Liver (tissue), 9 donors: ENCODE data around the gene IQCE. TPM values are rescaled to one million over a fixed set of nuclear protein-coding genes. Genes with fewer than 3 reads are reported as not detected.

Source experiments
- DNase-seq: peaks from one replicate; pipeline ENCODE4 v3.0.0-alpha.2; 2017; ENCODE audit warnings: low spot score
- H3K27ac ChIP-seq, 2 donors: one replicate each; pipeline ENCODE4 v1.7.0; 2013; ENCODE audit warnings: inconsistent platforms in 2 of 2, low read length in 2 of 2, control low read depth in 1 of 2, low read depth in 1 of 2, mild to moderate bottlenecking in 1 of 2
- H3K27me3 ChIP-seq, 4 donors: one replicate each; pipeline versions ENCODE4 v1.6.1 to v1.7.0; 2013; ENCODE audit warnings: low read length in 3 of 4, inconsistent platforms in 1 of 4, mild to moderate bottlenecking in 1 of 4, moderate library complexity in 1 of 4; ENCODE audit not compliant: control insufficient read depth in 4 of 4, insufficient read depth in 4 of 4
- H3K36me3 ChIP-seq, 4 donors: one replicate each; pipeline versions ENCODE4 v1.6.1 to v1.7.0; 2013; ENCODE audit warnings: low read length in 3 of 4, mild to moderate bottlenecking in 3 of 4, low read depth in 1 of 4, moderate library complexity in 1 of 4; ENCODE audit not compliant: control insufficient read depth in 4 of 4, insufficient read depth in 3 of 4
- H3K4me1 ChIP-seq, 4 donors: one replicate each; pipeline versions ENCODE4 v1.6.1 to v1.7.0; 2013; ENCODE audit warnings: low read length in 3 of 4, mild to moderate bottlenecking in 3 of 4, moderate library complexity in 1 of 4; ENCODE audit not compliant: control insufficient read depth in 4 of 4, insufficient read depth in 4 of 4
- H3K4me3 ChIP-seq, 3 donors: one replicate each; pipeline versions ENCODE4 v1.6.1 to v1.7.0; 2013; ENCODE audit warnings: low read length in 3 of 3, control low read depth in 1 of 3, low read depth in 1 of 3, mild to moderate bottlenecking in 1 of 3
- H3K9ac ChIP-seq, 2 donors: one replicate each; pipeline ENCODE4 v1.7.0; 2013; ENCODE audit warnings: low read length in 2 of 2, mild to moderate bottlenecking in 2 of 2, moderate library complexity in 2 of 2, control low read depth in 1 of 2, low read depth in 1 of 2
- H3K9me3 ChIP-seq, 4 donors: one replicate each; pipeline versions ENCODE4 v1.6.1 to v1.7.0; 2013; ENCODE audit warnings: low read length in 3 of 4; ENCODE audit not compliant: control insufficient read depth in 4 of 4
- ATF3 ChIP-seq: IDR thresholded peaks from 2 replicates; pipeline ENCODE4 v1.6.1; 2016; ENCODE audit warnings: antibody characterized with exemption
- CTCF ChIP-seq: fragments of 150-350 bp; IDR thresholded peaks from 2 replicates; pipeline ENCODE4 v1.5.1; 2017; ENCODE audit warnings: improper control_type of control experiment, low read depth, low read length; ENCODE audit not compliant: missing input control
- EGR1 ChIP-seq, 2 donors: IDR thresholded peaks; 2 replicates each; pipeline ENCODE4 v1.6.1; 2016 to 2018; ENCODE audit warnings: antibody characterized with exemption in 2 of 2, low read depth in 2 of 2
- FOXA1 ChIP-seq: IDR thresholded peaks from 2 replicates; pipeline ENCODE4 v1.6.1; 2016; ENCODE audit warnings: antibody characterized with exemption
- FOXA2 ChIP-seq: IDR thresholded peaks from 2 replicates; pipeline ENCODE4 v1.6.1; 2016; ENCODE audit warnings: antibody characterized with exemption
- GABPA ChIP-seq, 2 donors: IDR thresholded peaks in 1 of 2; conservative IDR thresholded peaks in 1 of 2; 2 replicates each; pipeline ENCODE4 v1.6.1; 2016; ENCODE audit warnings: antibody characterized with exemption in 2 of 2, mild to moderate bottlenecking in 1 of 2, moderate library complexity in 1 of 2
- HNF4A ChIP-seq, 2 donors: conservative IDR thresholded peaks; 2 replicates each; pipeline ENCODE4 v1.6.1; 2016; ENCODE audit warnings: antibody characterized with exemption in 2 of 2, mild to moderate bottlenecking in 2 of 2
- HNF4G ChIP-seq: IDR thresholded peaks from 2 replicates; pipeline ENCODE4 v1.6.1; 2016; ENCODE audit warnings: antibody characterized with exemption
- JUND ChIP-seq, 2 donors: IDR thresholded peaks; 2 replicates each; pipeline ENCODE4 v1.6.1; 2016; ENCODE audit warnings: antibody characterized with exemption in 2 of 2
- MAX ChIP-seq: IDR thresholded peaks from 2 replicates; pipeline ENCODE4 v1.6.1; 2016; ENCODE audit warnings: antibody characterized with exemption
- NR2F2 ChIP-seq: IDR thresholded peaks from 2 replicates; pipeline ENCODE4 v1.6.1; 2016; ENCODE audit warnings: antibody characterized with exemption
- RAD21 ChIP-seq, 2 donors: IDR thresholded peaks; 2 replicates each; pipeline ENCODE4 v1.6.1; 2016; ENCODE audit warnings: antibody characterized with exemption in 2 of 2, mild to moderate bottlenecking in 2 of 2
- REST ChIP-seq: IDR thresholded peaks from 2 replicates; pipeline ENCODE4 v1.6.1; 2016; ENCODE audit warnings: antibody characterized with exemption, mild to moderate bottlenecking
- RXRA ChIP-seq, 2 donors: IDR thresholded peaks; 2 replicates each; pipeline ENCODE4 v1.6.1; 2017 to 2018; ENCODE audit warnings: antibody characterized with exemption in 2 of 2, mild to moderate bottlenecking in 1 of 2
- SP1 ChIP-seq: IDR thresholded peaks from 2 replicates; pipeline ENCODE4 v1.6.1; 2018; ENCODE audit warnings: antibody characterized with exemption, mild to moderate bottlenecking
- TAF1 ChIP-seq: conservative IDR thresholded peaks from 2 replicates; pipeline ENCODE4 v1.6.1; 2016; ENCODE audit warnings: antibody characterized with exemption, mild to moderate bottlenecking
- YY1 ChIP-seq: IDR thresholded peaks from 2 replicates; pipeline ENCODE4 v1.6.1; 2016; ENCODE audit warnings: antibody characterized with exemption, mild to moderate bottlenecking
- ZBTB33 ChIP-seq: IDR thresholded peaks from 2 replicates; pipeline ENCODE4 v1.6.1; 2016; ENCODE audit warnings: antibody characterized with exemption
- WGBS: extraction: QIAGEN DNeasy Blood & Tissue Kit; methylation state at CpG from one replicate; pipeline ENCODE4 v1.1.7; 2013; 5-methylcytosine and 5-hydroxymethylcytosine counted together
- polyA plus RNA-seq, 2 donors: library from polyadenylated mRNA; stranded (reverse) in 1 of 2; unstranded in 1 of 2; fragments of 200-250 nt in 1 of 2; fragments of >200 nt in 1 of 2; fragmentation: Nextera tagmentation in 1 of 2; extraction: Ambion mirVana in 1 of 2; gene quantifications; one replicate each; pipeline versions ENCODE4 v1.2.1 to v1.2.3, GENCODE V29; 2013 to 2015
- total RNA-seq, 2 donors: library from RNA; depleted of rRNA; stranded (reverse); fragments of >200 nt; gene quantifications; one replicate each; pipeline ENCODE4 v1.2.3, GENCODE V29; 2014
- donor health status: healthy.
- donor health status: healthy.
- donor health status: healthy.
- donor health status: healthy.
- donor health status: healthy.

IQCE gene
- total and polyA plus RNA-seq, 4 donors, result 2.1 to 5.9 (median 3.6) TPM

- Histone ChIP-seq H3K27ac (no peak overlapping the region), H3K27me3 (no peaks in the 10 kb centered on the region), H3K36me3 (peaks cover 0 to 18% (median 6%) of the 10 kb centered on the region in 4 donors), H3K4me3 (no peak overlapping the region), H3K9ac (no peak overlapping the region), H3K9me3 (no peaks in the 10 kb centered on the region), H3K4me1 (no peaks in the 10 kb centered on the region)
- no peak for DNase-seq
- WGBS, result 79% methylated on average over 5 of the region's 5 CpGs
- TF ChIP-seq FOXA2 (no peak), CTCF (no peak), ZBTB33 (no peak), NR2F2 (no peak)
These were observed 95.3 kb downstream of the IQCE start for GRCh38 chr7:2654059-2654458.

- H3K9ac ChIP-seq, result no peak overlapping the region
- TF ChIP-seq EGR1 (IDR thresholded peaks at IDR 0.05; ENCODE audit: low read depth in 2 of 2), result no peak
- TF ChIP-seq TAF1, result no peak
- no peak for TF ChIP-seq GABPA (IDR thresholded peaks at IDR 0.05 in 1 of 2, conservative IDR thresholded peaks at IDR 0.05 in 1 of 2)
- no peak for TF ChIP-seq ATF3
- TF ChIP-seq RXRA (IDR thresholded peaks at IDR 0.05), result no peak
- no peak for TF ChIP-seq CTCF
- TF ChIP-seq MAX, result no peak
- TF ChIP-seq SP1, result no peak
- TF ChIP-seq JUND (IDR thresholded peaks at IDR 0.05), result no peak
- TF ChIP-seq REST, result no peak
- TF ChIP-seq HNF4G, result no peak
- TF ChIP-seq FOXA1, result no peak
- TF ChIP-seq HNF4A (conservative IDR thresholded peaks at IDR 0.05), result no peak
- no peak for TF ChIP-seq NR2F2
- TF ChIP-seq FOXA2, result no peak
- TF ChIP-seq YY1, result no peak
- TF ChIP-seq ZBTB33, result no peak
- no peak for TF ChIP-seq RAD21 (IDR thresholded peaks at IDR 0.05)
- no peak for DNase-seq
- H3K27me3 ChIP-seq, result no peaks in the 10 kb centered on the region
- H3K36me3 ChIP-seq, result peaks cover 0 to 18% (median 3%) of the 10 kb centered on the region in 4 donors
- no peak overlapping the region for H3K4me3 ChIP-seq
- peaks cover 0 to 5% (median 2%) of the 10 kb centered on the region in 4 donors for H3K4me1 ChIP-seq
- H3K9me3 ChIP-seq, result no peaks in the 10 kb centered on the region
- WGBS, result 96% methylated on average over 29 of the region's 29 CpGs
- no peak overlapping the region for H3K27ac ChIP-seq
These were observed 97.3 kb downstream of the IQCE start for GRCh38 chr7:2655870-2656614.
